Left colon (tissue), 2 donors: ENCODE data around the gene KCNIP4. TPM values are rescaled to one million over a fixed set of nuclear protein-coding genes. Genes with fewer than 3 reads are reported as not detected.

Experiments used
- ATAC-seq: fragments of 200-7000 bp; cut with Tn5 transposase; one replicate; pipeline ENCODE4 v1.9.1; 2020; ENCODE audit warnings: mild to moderate bottlenecking, moderate library complexity
- DNase-seq, 2 donors: peaks; one replicate each; pipeline ENCODE4 v3.0.0-alpha.2; 2020
- intact Hi-C, 2 donors: fragments of 100-400 bp; cut with DNase I in 1 of 2; cut with micrococcal nuclease in 1 of 2; formaldehyde crosslinking; loops; one replicate each; pipeline versions ENCODE4 v1.11.2 to v1.14.0; 2022; cut with DNase I, micrococcal nuclease
- total RNA-seq, 2 donors: library from RNA; stranded (reverse); fragmentation: NEBNext Ultra II Directional; extraction: Animal tissue kit (Norgen Biotek cat#: 25700); gene quantifications; one replicate each; pipeline ENCODE4 v1.2.1, GENCODE V29; 2021
- donor health status: DM: no; HTN: no; CAD: no.
- donor health status: DM: yes; HTN: yes; CAD: no.

KCNIP4 gene
- total RNA-seq, 2 donors from 2014 or later, result 1.1 to 3.4 TPM

DNA sequence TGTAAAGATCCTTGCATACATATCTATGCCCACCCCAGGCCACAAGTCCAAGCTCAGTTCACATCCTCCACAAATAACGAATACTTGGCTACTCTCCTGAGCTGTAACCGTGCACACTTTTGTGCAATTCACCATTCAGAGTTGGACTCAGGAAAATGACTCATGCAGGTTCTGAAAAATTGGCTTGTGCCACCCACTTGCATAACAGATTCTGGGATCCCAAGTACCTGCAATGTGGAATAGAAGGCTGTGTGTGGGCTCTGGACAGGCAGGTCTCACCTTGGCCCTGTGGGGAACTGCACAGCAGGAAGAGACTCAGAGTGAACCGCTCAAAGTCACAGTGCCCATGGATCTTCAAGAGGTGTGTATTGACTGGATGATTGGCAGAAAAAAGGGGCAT lies 745.6 kb downstream of the KCNIP4 start:
- no peak for ATAC-seq
- intact Hi-C loops, result no loop called here
- no peak for DNase-seq

DNA sequence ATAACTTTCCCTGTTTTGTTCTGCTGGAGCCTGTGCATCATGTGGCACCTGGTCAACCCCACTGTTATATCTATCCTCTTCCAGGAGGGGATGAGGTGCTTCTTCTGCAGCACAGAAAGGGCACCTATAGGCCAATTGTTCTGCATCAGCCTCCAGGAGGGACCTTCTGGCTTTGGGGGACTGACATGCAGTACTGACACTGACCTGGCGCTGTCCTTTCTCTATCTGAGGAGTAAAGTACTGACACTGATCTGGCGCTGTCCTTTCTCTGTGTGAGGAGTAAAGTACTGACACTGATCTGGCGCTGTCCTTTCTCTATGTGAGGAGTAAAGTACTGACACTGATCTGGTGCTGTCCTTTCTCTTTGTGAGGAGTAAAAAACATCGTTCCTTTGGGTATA lies 749.9 kb downstream of the KCNIP4 start:
- no peak for DNase-seq
- ATAC-seq, result no peak
- intact Hi-C loops, result no loop called here

DNA sequence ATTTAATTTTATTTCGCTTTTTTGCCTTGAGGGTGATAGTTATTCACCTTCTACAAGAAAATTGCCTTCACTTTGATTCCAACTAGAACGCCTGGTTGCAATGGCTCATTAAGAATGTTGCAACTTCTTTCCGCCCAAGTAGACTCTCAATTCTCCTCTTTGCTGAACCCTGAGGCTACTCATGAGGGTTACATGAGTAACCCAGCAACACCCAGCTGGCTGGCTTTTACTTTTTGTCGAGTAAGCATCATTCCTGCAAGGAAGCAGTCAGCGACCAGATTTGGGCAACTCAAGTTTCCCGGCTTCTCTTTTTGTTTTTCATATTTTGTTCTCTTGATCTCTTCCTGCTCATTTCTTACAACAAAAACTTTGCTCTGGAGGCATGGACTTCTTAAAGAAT lies 752.9 kb downstream of the KCNIP4 start:
- no peak for DNase-seq
- ATAC-seq, result no peak
- intact Hi-C loops, result no loop called here

DNA sequence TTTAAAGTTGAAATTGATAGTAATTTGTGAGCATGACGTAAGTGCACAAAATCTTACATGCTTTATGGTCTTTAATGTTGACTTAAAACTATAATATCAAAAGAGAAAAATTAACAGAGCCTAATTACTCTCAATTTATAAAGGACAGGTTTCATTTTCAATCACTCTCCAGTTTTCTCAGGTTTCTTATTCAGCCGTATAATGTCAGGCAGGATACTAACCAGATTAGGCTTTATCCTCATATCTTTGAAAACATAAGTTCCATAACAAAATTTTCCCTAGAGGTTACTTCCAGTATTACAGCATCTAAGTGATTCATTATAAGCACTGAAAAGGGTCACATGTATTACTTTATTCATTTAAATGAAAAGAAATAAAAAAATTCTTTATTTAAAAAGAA lies 756.2 kb downstream of the KCNIP4 start:
- no peak for ATAC-seq
- DNase-seq, result no peak
- intact Hi-C loops, result no loop called here

DNA sequence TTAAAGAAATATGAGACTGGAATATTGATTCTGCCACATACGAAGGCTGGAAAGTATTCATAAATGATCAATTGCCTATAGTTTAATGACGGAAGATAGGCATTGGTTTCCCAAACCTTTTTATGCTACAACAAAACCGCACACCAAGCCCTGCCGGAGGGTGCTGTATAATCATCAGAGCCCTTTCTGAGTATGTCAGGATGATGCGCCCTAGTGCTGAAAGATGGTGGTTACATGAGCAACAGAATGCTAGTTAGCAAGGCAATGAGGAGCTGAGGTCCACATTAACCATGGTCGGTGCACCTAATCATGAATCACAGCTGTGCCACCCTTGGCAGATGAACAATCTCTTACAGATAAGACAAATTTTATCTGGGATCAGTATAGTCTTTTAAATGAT lies 757.3 kb downstream of the KCNIP4 start:
- DNase-seq (no peak), ATAC-seq (no peak)
- intact Hi-C loops, result no loop called here

DNA sequence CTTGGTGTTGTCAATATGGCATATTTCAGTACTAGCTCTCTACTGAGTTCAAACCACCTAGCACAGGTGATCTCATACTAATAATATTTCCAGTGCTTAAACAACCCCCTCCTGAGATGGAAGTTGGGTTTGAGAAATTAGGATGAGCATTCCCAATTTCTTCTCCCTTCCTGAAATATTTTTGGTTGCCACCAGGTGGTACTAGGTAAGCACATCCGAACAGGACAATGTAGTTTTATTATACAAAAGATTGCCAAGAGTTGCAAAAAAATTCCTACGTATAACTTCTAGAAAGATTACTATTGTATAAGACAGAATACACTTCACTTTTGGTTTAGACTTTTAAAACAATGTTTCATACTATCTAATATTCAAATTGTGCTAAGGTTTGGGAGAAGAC lies 763.8 kb downstream of the KCNIP4 start:
- intact Hi-C loops, result no loop called here
- DNase-seq (no peak), ATAC-seq (no peak)

DNA sequence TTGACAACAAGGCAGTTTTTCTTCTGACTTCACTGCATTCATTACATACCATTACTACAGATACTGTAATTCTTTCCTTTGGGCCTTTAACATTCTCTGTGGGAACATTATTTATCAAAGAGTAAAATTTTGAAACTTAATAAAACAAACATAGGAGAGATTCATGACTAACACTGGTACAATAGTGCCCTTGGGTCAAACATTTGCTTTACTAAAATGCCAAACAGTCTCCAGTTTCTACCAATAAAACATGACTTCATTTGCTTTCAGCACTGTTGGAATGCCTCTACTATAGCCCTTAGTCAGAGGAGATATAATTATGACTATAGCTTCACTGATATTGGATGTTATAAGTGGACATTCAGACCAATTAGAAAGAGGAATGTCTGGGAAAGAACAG lies 766.9 kb downstream of the KCNIP4 start:
- DNase-seq, result no peak
- intact Hi-C loops, result no loop called here
- no peak for ATAC-seq

DNA sequence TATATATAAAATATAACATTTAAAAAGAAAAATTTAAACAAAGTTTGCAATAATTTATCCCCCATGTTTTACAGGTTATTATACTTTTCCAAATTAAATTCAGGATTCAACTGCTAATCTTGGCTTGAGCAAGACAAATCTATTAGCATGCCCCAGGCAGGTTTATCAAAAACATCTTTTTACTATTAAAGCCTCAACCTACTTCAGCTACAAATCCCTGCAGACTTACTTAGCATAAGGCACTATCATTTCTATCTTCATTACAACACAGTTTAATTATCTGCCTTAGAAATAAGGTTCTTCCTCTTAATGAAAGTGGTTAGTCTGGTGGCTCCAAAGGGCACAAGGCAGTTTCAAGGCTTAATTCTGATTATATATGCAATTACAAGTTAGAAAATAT lies 770.7 kb downstream of the KCNIP4 start:
- intact Hi-C loops, result no loop called here
- no peak for DNase-seq
- ATAC-seq, result no peak

DNA sequence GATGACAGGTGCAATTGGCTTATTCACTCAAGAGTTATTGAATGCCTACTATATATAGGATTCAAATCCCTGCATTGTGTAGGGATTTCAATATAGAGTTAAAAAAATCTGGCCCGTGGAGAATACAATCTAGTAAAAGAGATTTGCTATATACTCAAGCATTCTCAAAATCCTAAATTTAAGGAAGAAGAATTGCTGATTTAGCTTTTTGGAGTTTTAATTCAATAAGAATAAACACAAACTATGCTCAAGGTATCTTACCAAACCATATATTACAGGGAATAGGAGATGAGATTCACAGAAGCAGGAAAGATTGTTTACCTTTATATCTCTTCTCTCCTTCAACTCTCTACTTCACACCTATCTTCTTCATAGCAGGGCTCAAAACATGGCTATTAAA lies 771.5 kb downstream of the KCNIP4 start:
- intact Hi-C loops, result no loop called here
- no peak for DNase-seq
- ATAC-seq, result no peak

DNA sequence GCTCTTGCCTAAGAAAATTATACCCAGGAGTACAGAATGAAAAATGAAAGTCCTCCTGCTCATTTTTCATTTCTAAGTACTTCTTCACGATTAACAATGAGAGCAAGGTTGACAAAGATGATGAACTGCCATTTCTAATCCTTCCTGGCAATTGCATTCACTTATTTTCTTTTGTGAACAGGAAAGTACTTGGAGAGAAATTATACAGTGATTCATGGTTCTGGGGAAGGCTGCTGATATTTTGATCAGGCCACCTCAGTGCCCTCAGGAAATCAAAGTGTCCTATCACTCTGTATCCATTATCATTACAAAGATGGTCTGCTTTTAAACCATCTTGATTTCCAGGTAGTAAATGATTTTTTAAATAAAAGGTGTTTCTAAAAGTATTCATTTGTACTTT lies 780.9 kb downstream of the KCNIP4 start:
- ATAC-seq, result no peak
- intact Hi-C loops, result no loop called here
- DNase-seq, result no peak

DNA sequence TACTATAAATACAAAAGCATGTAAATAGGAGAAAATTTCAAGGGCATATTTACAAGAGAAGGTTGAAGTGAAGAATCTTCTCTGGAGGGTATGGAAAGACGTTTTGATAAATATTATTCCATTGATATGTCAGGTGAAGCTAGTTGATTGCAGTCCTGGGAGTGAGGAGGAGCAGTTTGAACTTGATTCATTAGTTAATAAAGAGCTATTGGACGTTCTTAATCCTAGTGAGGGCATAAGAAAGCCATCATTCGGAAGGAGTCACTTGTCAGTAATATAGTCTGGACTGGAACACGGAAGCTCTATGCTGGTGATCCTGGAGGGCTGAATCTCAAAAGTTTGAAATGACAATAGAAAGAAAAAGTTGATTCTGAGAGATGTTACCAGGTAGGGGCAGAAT lies 793.2 kb downstream of the KCNIP4 start:
- DNase-seq, result no peak
- no peak for ATAC-seq
- intact Hi-C loops, result no loop called here

DNA sequence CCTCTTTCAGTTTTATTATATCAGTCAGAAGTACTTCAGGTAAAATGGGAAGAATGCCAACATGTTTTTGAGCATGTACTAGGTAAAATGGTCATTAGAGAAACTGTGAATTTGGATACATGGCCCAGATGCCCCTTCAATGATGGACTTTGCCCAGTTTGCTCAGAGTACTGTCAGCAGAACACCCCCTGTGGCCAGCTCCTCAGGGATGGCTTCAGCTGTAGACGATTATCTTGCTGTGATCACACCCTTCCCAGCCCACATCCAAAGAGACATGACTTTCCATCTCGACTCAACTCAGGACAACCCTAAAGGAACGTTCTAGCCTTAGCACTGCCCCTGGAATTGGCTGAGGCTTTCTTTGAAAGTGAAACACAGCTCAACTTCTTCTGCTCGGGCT lies 809.2 kb downstream of the KCNIP4 start:
- intact Hi-C loops, result no loop called here
- no peak for DNase-seq

DNA sequence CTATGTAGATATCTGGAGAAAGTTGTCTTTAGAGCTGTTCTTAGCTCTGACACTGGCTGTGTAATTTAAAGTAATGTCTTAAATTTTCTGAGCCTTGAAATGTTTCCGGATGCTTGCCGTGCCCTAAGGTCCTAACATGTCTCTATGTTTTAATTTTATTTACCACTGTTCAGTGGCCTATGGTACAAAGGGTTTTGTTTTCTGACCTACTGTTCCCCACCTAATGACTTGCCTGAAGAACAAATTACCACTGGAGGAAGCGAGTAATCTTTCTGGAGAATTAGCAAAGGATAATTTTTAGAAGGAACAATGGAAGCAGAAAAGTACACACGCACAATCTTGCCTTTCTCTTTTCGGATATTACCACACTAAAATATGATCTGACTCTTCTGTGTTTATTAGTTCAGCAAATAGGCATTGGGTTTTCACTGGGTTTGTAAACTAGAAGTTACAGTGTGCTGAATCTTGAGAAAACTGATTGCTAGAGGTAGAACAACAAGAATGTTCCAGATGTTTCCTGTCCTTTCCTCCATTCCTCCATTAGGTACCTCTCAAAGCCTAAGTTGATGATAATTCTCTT lies 812.4 kb downstream of the KCNIP4 start:
- intact Hi-C loops, result no loop called here
- DNase-seq, result no peak
- no peak for ATAC-seq

More for the DNA sequence above, 809.2 kb downstream of the KCNIP4 start:
- ATAC-seq, result no peak

DNA sequence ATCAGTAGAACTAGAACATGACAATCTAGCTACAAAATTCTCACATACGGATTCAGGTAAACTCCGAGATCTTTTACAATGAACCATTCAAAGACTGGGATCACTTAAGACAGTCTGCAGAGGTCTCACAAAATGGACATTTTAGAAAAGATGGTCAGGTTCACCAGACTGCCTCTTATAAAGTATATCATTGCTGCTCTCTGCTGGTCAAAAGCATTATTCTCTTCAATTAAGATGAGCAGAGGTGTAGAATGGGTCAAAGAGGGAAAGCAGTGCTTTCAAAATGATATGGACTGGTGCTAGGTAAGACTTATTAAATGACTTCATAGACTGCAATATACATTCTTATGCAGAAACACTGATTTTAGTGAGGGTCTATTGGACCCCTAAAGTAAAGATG lies 813.6 kb downstream of the KCNIP4 start:
- ATAC-seq (peak; percentile 64), DNase-seq (no peak)
- intact Hi-C loops, result loop anchor here in 1 of 2 donors (5.0 kb wide), 1 partner anchor 363 kb away; no protein-coding TSS in a partner anchor

DNA sequence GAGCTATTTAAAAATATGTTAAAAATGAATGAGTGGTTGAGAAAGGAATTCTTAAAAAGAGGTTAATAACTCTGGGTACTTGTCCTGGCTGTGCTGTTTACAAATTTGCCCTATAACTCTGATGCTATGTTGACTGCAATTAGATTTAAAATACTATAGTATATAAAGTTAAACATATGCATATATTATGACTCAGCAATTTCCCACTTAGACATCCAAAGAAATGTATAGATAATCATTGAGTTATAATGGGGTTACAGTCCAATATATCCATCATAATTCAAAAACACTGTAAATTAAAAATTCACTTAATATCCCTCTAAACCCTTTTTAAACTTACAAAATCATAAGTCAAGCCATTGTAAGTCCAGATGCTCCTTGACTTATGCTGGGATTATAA lies 818.0 kb downstream of the KCNIP4 start:
- intact Hi-C loops, result loop anchor here in 1 of 2 donors (5.0 kb wide), 1 partner anchor 358 kb away; no protein-coding TSS in a partner anchor
- DNase-seq, result no peak
- ATAC-seq, result no peak

DNA sequence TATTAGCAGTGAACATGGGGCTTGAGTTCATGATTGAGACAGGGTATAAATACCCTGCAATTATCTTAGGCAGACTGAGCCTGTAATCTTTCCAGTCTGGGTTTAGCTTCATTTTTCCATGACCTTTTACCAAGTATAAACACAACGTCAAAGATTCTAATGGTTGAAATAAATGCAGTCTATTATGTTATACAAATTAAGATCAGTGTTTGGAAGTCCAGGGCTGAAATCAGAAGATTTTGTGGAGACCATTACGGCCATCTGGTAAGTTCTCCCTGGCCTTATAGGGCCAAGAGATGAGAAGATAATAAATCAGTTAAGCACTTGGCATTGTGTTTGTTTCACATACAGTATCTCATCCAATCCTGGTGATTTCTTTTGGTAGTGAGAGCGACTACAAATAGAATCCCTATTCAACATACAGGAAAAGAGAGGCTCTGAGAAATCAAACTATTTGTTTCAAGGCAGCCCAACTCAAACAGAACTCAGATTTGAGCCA lies 822.5 kb downstream of the KCNIP4 start:
- ATAC-seq (no peak), DNase-seq (no peak)
- intact Hi-C loops, result loop anchor here in 1 of 2 donors (5.0 kb wide), 1 partner anchor 344 kb away; no protein-coding TSS in a partner anchor

DNA sequence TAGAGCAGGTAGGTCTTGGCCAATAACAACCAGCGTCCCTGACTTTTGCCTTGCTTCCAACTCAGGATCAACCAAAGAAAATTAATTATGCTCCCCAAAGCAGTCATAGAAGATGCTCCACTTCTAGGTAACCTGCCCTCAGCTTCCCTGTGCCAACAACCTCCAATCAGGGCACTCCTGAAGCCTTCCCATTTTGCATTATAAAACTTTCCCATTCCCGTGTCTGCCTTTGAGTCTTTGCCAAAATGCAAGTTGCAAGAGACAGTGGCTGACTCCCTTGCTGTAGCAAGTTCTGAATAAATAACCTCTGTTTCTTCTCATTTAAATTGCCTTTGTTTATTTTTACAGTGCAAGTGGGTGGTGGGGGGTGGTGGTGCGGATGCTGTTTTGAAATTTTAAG lies 830.3 kb downstream of the KCNIP4 start:
- intact Hi-C loops, result no loop called here
- DNase-seq, result no peak
- ATAC-seq, result no peak

DNA sequence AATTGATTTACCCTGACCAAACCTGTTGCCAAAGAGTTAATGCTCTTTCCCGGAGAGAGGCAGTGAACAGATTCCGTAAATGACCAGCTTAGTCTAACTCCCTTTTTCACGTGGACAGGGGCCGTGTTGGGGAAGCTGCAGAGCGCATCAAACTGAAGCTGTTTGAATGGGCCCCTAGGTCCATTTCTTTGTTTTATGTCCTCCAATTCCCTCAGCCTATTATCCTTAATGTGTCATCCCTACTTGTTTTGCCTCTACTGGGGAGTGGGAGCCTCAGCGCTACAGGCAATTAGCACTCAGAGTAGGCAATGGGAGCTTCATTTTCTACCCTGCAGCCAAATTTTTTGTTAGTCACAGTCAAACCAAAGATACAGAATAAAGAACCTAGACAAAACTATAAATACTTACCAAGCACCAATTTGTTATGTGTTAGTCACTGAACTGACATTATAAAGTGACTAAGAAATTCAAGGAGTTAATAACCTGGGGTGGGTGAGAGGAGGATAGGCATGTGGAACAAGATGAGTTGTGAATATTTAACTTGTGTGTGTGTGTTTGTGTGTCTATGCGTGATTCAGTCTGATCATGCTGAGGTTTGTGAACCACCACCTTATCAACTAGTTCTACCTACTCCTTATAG lies 830.9 kb downstream of the KCNIP4 start:
- no peak for DNase-seq
- intact Hi-C loops, result no loop called here

DNA sequence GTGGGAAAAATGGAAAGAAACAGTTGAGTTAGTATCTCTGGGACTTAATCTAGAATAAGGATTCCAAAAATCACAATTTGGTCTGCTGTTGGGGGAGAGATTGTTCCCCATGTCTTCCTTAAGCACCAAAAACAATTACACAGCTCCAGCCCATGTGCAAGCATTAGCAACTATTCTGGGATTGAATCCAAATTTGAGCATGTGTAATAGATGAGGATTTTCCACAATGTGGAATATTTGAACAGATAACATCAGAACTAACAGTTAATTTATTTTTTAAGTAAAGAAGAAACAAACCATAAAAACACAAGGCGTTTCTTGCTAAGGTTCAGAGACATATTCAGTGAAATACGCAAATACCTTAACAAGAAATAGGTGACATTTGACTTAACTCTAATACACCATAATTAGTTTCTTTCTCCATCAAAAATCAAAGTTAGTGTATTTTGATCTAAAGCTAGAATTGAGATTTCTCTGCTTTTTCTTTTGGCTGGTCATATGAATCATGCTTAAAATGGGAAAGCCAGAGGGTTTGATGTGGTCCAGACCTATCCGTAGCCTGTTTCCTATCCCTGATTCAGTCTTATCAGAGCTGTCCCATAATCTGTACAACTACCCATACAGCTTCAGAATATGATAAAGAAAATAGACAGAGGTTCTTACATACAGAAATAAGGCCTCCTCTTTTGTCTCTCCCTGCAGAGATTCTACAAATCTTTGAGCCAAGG lies 834.9 kb downstream of the KCNIP4 start:
- DNase-seq (no peak), ATAC-seq (no peak)
- intact Hi-C loops, result no loop called here

More for the DNA sequence above, 830.9 kb downstream of the KCNIP4 start:
- no peak for ATAC-seq

DNA sequence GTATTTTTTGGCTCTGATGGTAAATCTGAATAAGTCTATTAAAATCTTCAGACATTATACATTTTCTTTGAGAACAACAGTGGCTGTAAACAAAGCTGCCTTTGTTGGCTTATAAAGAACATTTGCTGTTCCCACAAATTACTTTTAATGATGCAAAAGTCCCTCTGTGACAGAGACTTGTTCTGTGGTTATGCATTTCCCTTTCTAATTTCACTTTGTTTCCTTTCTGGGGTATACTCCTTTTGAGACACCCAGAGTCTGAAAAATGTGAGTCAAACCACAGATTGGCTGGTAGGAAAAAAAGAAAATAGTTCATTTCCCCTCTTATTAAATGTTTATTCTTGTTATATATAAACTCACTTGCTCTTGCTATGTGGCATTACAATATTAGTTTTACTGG lies 845.9 kb downstream of the KCNIP4 start:
- no peak for ATAC-seq

More for the DNA sequence above, 845.9 kb downstream of the KCNIP4 start:
- intact Hi-C loops, result no loop called here
- DNase-seq, result no peak
